ENCODE results near the gene CTNND2.

Gene CTNND2

GRCh38 chr5:11931638-11932037 is 27.4 kb upstream of the CTNND2 start:
- H4K8ac ChIP-seq (ENCODE audit: low read length), result no peak overlapping the region
- no peak overlapping the region for H2BK15ac ChIP-seq (ENCODE audit: low read depth, poor library complexity, severe bottlenecking)
- H2AFZ ChIP-seq (ENCODE audit: low read depth, low read length), result no peak overlapping the region
- no peak overlapping the region for H3K23ac ChIP-seq (ENCODE audit: low read length in 2 of 2)
- H3K18ac ChIP-seq (ENCODE audit: low read depth in 1 of 2, low read length in 2 of 2), result no peak overlapping the region
- no peaks in the 10 kb centered on the region for H3K4me1 ChIP-seq (ENCODE audit: control insufficient read depth, insufficient read depth, low read depth, low read length)
- WGBS, result 88% methylated on average over 12 of the region's 20 CpGs
- H4K91ac ChIP-seq (ENCODE audit: low read length), result no peak overlapping the region
- H2AK5ac ChIP-seq (ENCODE audit: low read length, severe bottlenecking), result no peak overlapping the region
- no peak overlapping the region for H2BK12ac ChIP-seq (ENCODE audit: low read length in 2 of 2)
- H3K36me3 ChIP-seq (ENCODE audit: control insufficient read depth in 1 of 2, insufficient read depth in 2 of 2, low read depth in 1 of 2, low read length in 2 of 2), result no peaks in the 10 kb centered on the region
- no peak overlapping the region for H2BK120ac ChIP-seq (ENCODE audit: low read depth, low read length)
- no peak overlapping the region for H3K9ac ChIP-seq (ENCODE audit: low read length)
- no peak overlapping the region for H3K4me3 ChIP-seq (ENCODE audit: insufficient read depth in 1 of 2, low read depth in 1 of 2, low read length in 2 of 2)
- no peaks in the 10 kb centered on the region for H3K9me3 ChIP-seq (ENCODE audit: control insufficient read depth, low read length)
- H3K27ac ChIP-seq (ENCODE audit: low read length, poor library complexity, severe bottlenecking), result no peak overlapping the region
- no peaks in the 10 kb centered on the region for H3K27me3 ChIP-seq (ENCODE audit: control insufficient read depth in 1 of 2, insufficient read depth in 1 of 2, low read length in 2 of 2)
- DNase-seq, result no peak
- no peak overlapping the region for H3K4ac ChIP-seq (ENCODE audit: low read depth in 1 of 2, low read length in 2 of 2)
- no peak overlapping the region for H2BK5ac ChIP-seq (ENCODE audit: low read depth, low read length, poor library complexity, severe bottlenecking)
- H3K4me2 ChIP-seq (ENCODE audit: low read length, poor library complexity, severe bottlenecking), result no peak overlapping the region
- H3K79me1 ChIP-seq (replicated peaks; ENCODE audit: low read length, poor library complexity, severe bottlenecking), result no peaks in the 10 kb centered on the region
- H3K14ac ChIP-seq (ENCODE audit: low read length in 2 of 2), result no peak overlapping the region

GRCh38 chr5:11928909-11929308 is 24.7 kb upstream of the CTNND2 start:
- no peak overlapping the region for H3K18ac ChIP-seq (ENCODE audit: low read depth in 1 of 2, low read length in 2 of 2)
- no peak overlapping the region for H4K8ac ChIP-seq (ENCODE audit: low read length)
- H3K36me3 ChIP-seq (ENCODE audit: control insufficient read depth in 1 of 2, insufficient read depth in 2 of 2, low read depth in 1 of 2, low read length in 2 of 2), result no peaks in the 10 kb centered on the region
- H3K79me1 ChIP-seq (replicated peaks; ENCODE audit: low read length, poor library complexity, severe bottlenecking), result no peaks in the 10 kb centered on the region
- no peak for DNase-seq
- no peaks in the 10 kb centered on the region for H3K4me1 ChIP-seq (ENCODE audit: control insufficient read depth, insufficient read depth, low read depth, low read length)
- H2BK5ac ChIP-seq (ENCODE audit: low read depth, low read length, poor library complexity, severe bottlenecking), result no peak overlapping the region
- H2AK5ac ChIP-seq (ENCODE audit: low read length, severe bottlenecking), result no peak overlapping the region
- H2AFZ ChIP-seq (ENCODE audit: low read depth, low read length), result no peak overlapping the region
- H3K27me3 ChIP-seq (ENCODE audit: control insufficient read depth in 1 of 2, insufficient read depth in 1 of 2, low read length in 2 of 2), result no peaks in the 10 kb centered on the region
- WGBS, result 31% methylated on average over 4 of the region's 4 CpGs
- no peak overlapping the region for H3K23ac ChIP-seq (ENCODE audit: low read length in 2 of 2)
- H2BK15ac ChIP-seq (ENCODE audit: low read depth, poor library complexity, severe bottlenecking), result no peak overlapping the region
- H3K27ac ChIP-seq (ENCODE audit: low read length, poor library complexity, severe bottlenecking), result no peak overlapping the region
- H3K4ac ChIP-seq (ENCODE audit: low read depth in 1 of 2, low read length in 2 of 2), result no peak overlapping the region
- no peak overlapping the region for H3K4me3 ChIP-seq (ENCODE audit: insufficient read depth in 1 of 2, low read depth in 1 of 2, low read length in 2 of 2)
- H4K91ac ChIP-seq (ENCODE audit: low read length), result no peak overlapping the region
- H2BK12ac ChIP-seq (ENCODE audit: low read length in 2 of 2), result no peak overlapping the region
- H3K9ac ChIP-seq (ENCODE audit: low read length), result no peak overlapping the region
- no peak overlapping the region for H2BK120ac ChIP-seq (ENCODE audit: low read depth, low read length)
- H3K9me3 ChIP-seq (ENCODE audit: control insufficient read depth, low read length), result no peaks in the 10 kb centered on the region
- no peak overlapping the region for H3K14ac ChIP-seq (ENCODE audit: low read length in 2 of 2)
- no peak overlapping the region for H3K4me2 ChIP-seq (ENCODE audit: low read length, poor library complexity, severe bottlenecking)

GRCh38 chr5:11925701-11926100 is 21.5 kb upstream of the CTNND2 start:
- no peak overlapping the region for H2BK120ac ChIP-seq (ENCODE audit: low read depth, low read length)
- H2BK12ac ChIP-seq (ENCODE audit: low read length in 2 of 2), result no peak overlapping the region
- no peak for DNase-seq
- H2BK15ac ChIP-seq (ENCODE audit: low read depth, poor library complexity, severe bottlenecking), result no peak overlapping the region
- H3K18ac ChIP-seq (ENCODE audit: low read depth in 1 of 2, low read length in 2 of 2), result no peak overlapping the region
- no peak overlapping the region for H4K8ac ChIP-seq (ENCODE audit: low read length)
- no peaks in the 10 kb centered on the region for H3K79me1 ChIP-seq (replicated peaks; ENCODE audit: low read length, poor library complexity, severe bottlenecking)
- H3K36me3 ChIP-seq (ENCODE audit: control insufficient read depth in 1 of 2, insufficient read depth in 2 of 2, low read depth in 1 of 2, low read length in 2 of 2), result no peaks in the 10 kb centered on the region
- H4K91ac ChIP-seq (ENCODE audit: low read length), result no peak overlapping the region
- no peaks in the 10 kb centered on the region for H3K9me3 ChIP-seq (ENCODE audit: control insufficient read depth, low read length)
- no peak overlapping the region for H3K4ac ChIP-seq (ENCODE audit: low read depth in 1 of 2, low read length in 2 of 2)
- no peak overlapping the region for H3K14ac ChIP-seq (ENCODE audit: low read length in 2 of 2)
- H3K4me3 ChIP-seq (ENCODE audit: insufficient read depth in 1 of 2, low read depth in 1 of 2, low read length in 2 of 2), result no peak overlapping the region
- 43% methylated on average over 1 of the region's 1 CpG for WGBS
- H3K27ac ChIP-seq (ENCODE audit: low read length, poor library complexity, severe bottlenecking), result no peak overlapping the region
- no peak overlapping the region for H2AK5ac ChIP-seq (ENCODE audit: low read length, severe bottlenecking)
- no peak overlapping the region for H3K23ac ChIP-seq (ENCODE audit: low read length in 2 of 2)
- H3K9ac ChIP-seq (ENCODE audit: low read length), result no peak overlapping the region
- no peaks in the 10 kb centered on the region for H3K27me3 ChIP-seq (ENCODE audit: control insufficient read depth in 1 of 2, insufficient read depth in 1 of 2, low read length in 2 of 2)
- H2AFZ ChIP-seq (ENCODE audit: low read depth, low read length), result no peak overlapping the region
- no peak overlapping the region for H2BK5ac ChIP-seq (ENCODE audit: low read depth, low read length, poor library complexity, severe bottlenecking)
- no peak overlapping the region for H3K4me2 ChIP-seq (ENCODE audit: low read length, poor library complexity, severe bottlenecking)
- no peaks in the 10 kb centered on the region for H3K4me1 ChIP-seq (ENCODE audit: control insufficient read depth, insufficient read depth, low read depth, low read length)

- no peaks in the 10 kb centered on the region for H3K27me3 ChIP-seq (ENCODE audit: control insufficient read depth in 1 of 2, insufficient read depth in 1 of 2, low read length in 2 of 2)
- no peak overlapping the region for H4K91ac ChIP-seq (ENCODE audit: low read length)
- H3K4ac ChIP-seq (ENCODE audit: low read depth in 1 of 2, low read length in 2 of 2), result no peak overlapping the region
- no peaks in the 10 kb centered on the region for H3K9me3 ChIP-seq (ENCODE audit: control insufficient read depth, low read length)
- H2BK15ac ChIP-seq (ENCODE audit: low read depth, poor library complexity, severe bottlenecking), result no peak overlapping the region
- H3K23ac ChIP-seq (ENCODE audit: low read length in 2 of 2), result no peak overlapping the region
- WGBS, result 94% methylated on average over 2 of the region's 2 CpGs
- no peak overlapping the region for H3K27ac ChIP-seq (ENCODE audit: low read length, poor library complexity, severe bottlenecking)
- H2BK5ac ChIP-seq (ENCODE audit: low read depth, low read length, poor library complexity, severe bottlenecking), result no peak overlapping the region
- H3K4me2 ChIP-seq (ENCODE audit: low read length, poor library complexity, severe bottlenecking), result no peak overlapping the region
- H3K36me3 ChIP-seq (ENCODE audit: control insufficient read depth in 1 of 2, insufficient read depth in 2 of 2, low read depth in 1 of 2, low read length in 2 of 2), result no peaks in the 10 kb centered on the region
- H3K79me1 ChIP-seq (replicated peaks; ENCODE audit: low read length, poor library complexity, severe bottlenecking), result no peaks in the 10 kb centered on the region
- H2AK5ac ChIP-seq (ENCODE audit: low read length, severe bottlenecking), result no peak overlapping the region
- H3K14ac ChIP-seq (ENCODE audit: low read length in 2 of 2), result no peak overlapping the region
- H3K4me3 ChIP-seq (ENCODE audit: insufficient read depth in 1 of 2, low read depth in 1 of 2, low read length in 2 of 2), result no peak overlapping the region
- H2BK12ac ChIP-seq (ENCODE audit: low read length in 2 of 2), result no peak overlapping the region
- no peak overlapping the region for H3K9ac ChIP-seq (ENCODE audit: low read length)
- no peaks in the 10 kb centered on the region for H3K4me1 ChIP-seq (ENCODE audit: control insufficient read depth, insufficient read depth, low read depth, low read length)
- DNase-seq, result no peak
- H3K18ac ChIP-seq (ENCODE audit: low read depth in 1 of 2, low read length in 2 of 2), result no peak overlapping the region
- H2AFZ ChIP-seq (ENCODE audit: low read depth, low read length), result no peak overlapping the region
- no peak overlapping the region for H4K8ac ChIP-seq (ENCODE audit: low read length)
- H2BK120ac ChIP-seq (ENCODE audit: low read depth, low read length), result no peak overlapping the region
These were observed 18.1 kb upstream of the CTNND2 start for GRCh38 chr5:11922394-11922793.
